DND-41 (cell line): Measurements from ENCODE around the gene ZNF652.
"Not testable (repeated sequence)": the region's sequence is repeated elsewhere in the genome, so short reads cannot be mapped to it uniquely, and the experiment has no call there.

Experiments used
- ATAC-seq: fragments of 200-7000 bp; cut with Tn5 transposase; 3 replicates; pipeline ENCODE4 v1.9.1; 2021; ENCODE audit warnings: low read depth; ENCODE audit not compliant: insufficient read depth
- DNase-seq: peaks from one replicate; pipeline ENCODE4 v3.0.0-alpha.2; 2020
- H2AFZ ChIP-seq: 2 replicates; pipeline ENCODE4 v1.6.0; 2012; ENCODE audit warnings: low read depth, low read length
- H3K27ac ChIP-seq: 2 replicates; pipeline ENCODE4 v1.5.1; 2012; ENCODE audit warnings: low read length, inconsistent platforms
- H3K27me3 ChIP-seq: fragments of 200-600 bp; sonication (generic); 2 replicates; pipeline ENCODE4 v1.6.0; 2012; ENCODE audit warnings: low read length, mild to moderate bottlenecking, inconsistent platforms; ENCODE audit not compliant: insufficient read depth, poor library complexity
- H3K36me3 ChIP-seq: 2 replicates; pipeline ENCODE4 v1.5.1; 2012; ENCODE audit warnings: low read length, inconsistent platforms; ENCODE audit not compliant: insufficient read depth
- H3K4me1 ChIP-seq: 2 replicates; pipeline ENCODE4 v1.5.1; 2012; ENCODE audit warnings: mild to moderate bottlenecking, low read length; ENCODE audit not compliant: insufficient read depth
- H3K4me2 ChIP-seq: 2 replicates; pipeline ENCODE4 v1.6.0; 2012; ENCODE audit warnings: mild to moderate bottlenecking, moderate library complexity, low read length, inconsistent platforms; ENCODE audit not compliant: insufficient read depth
- H3K4me3 ChIP-seq, 2 experiments: fragments of 200-600 bp in 1 of 2; shearing (Covaris generic) in 1 of 2; 2 replicates each; pipeline ENCODE4 v1.5.1; 2012 to 2016; ENCODE audit warnings: inconsistent platforms in 2 of 2, low read length in 2 of 2, mild to moderate bottlenecking in 2 of 2, low read depth in 1 of 2, moderate library complexity in 1 of 2
- H3K79me2 ChIP-seq: 2 replicates; pipeline ENCODE4 v1.6.0; 2012; ENCODE audit warnings: low read length, inconsistent platforms; ENCODE audit not compliant: insufficient read depth
- H3K9ac ChIP-seq: 2 replicates; pipeline ENCODE4 v1.6.0; 2012; ENCODE audit warnings: low read depth, mild to moderate bottlenecking, inconsistent platforms, low read length, moderate library complexity
- H3K9me3 ChIP-seq: 2 replicates; pipeline ENCODE4 v1.5.1; 2012; ENCODE audit warnings: low read length, moderate library complexity, mild to moderate bottlenecking, inconsistent platforms; ENCODE audit not compliant: insufficient read depth, severe bottlenecking
- H4K20me1 ChIP-seq: 2 replicates; pipeline ENCODE4 v1.6.0; 2012; ENCODE audit warnings: low read length; ENCODE audit not compliant: insufficient read depth
- EZH2 ChIP-seq: IDR thresholded peaks from 3 replicates; pipeline ENCODE4 v1.6.1; 2012; ENCODE audit warnings: borderline replicate concordance, low read depth, mild to moderate bottlenecking, moderate library complexity, low read length, inconsistent platforms; ENCODE audit not compliant: severe bottlenecking
- TF ChIP-seq, protein P1 (sequence below): IDR thresholded peaks from 2 replicates; pipeline ENCODE4 v1.5.1; 2012; ENCODE audit warnings: borderline replicate concordance, low read length, moderate library complexity, mild to moderate bottlenecking; ENCODE audit not compliant: poor library complexity, severe bottlenecking; ENCODE audit errors: extremely low read depth

Gene ZNF652

DNA sequence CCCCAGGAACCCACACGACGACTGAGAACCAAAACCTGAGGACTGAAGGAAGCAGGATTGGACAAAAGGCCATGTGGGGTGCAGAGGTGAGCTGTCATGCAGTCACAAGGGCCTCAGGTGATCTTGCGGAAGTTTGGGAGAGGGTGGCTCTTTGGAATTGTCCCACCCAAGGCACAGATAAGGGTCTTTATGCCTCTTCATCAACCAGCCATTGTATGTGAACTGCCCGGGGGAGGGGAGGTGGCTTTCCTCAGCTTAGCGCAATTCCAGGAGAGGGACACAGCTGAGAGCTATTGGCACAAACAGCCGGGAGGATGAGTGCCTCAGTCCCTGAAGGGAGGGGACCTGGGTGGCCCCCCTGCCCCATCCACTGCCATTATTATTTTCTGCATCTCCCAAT, 76.3 kb downstream of the ZNF652 start:
- peaks cover 4% of the 10 kb centered on the region for H3K36me3 ChIP-seq
- DNase-seq (no peak), ATAC-seq (no peak)
- H4K20me1 ChIP-seq: no peaks in the 10 kb centered on the region
- no peak overlapping the region for H2AFZ ChIP-seq
- H3K4me3 ChIP-seq: no peak overlapping the region
- H3K27me3 ChIP-seq: no peaks in the 10 kb centered on the region
- H3K4me2 ChIP-seq: no peak overlapping the region
- no peaks in the 10 kb centered on the region for H3K4me1 ChIP-seq
- H3K9me3 ChIP-seq: no peaks in the 10 kb centered on the region
- H3K79me2 ChIP-seq: no peaks in the 10 kb centered on the region
- no peak overlapping the region for H3K27ac ChIP-seq
- TF ChIP-seq, protein P1, sequence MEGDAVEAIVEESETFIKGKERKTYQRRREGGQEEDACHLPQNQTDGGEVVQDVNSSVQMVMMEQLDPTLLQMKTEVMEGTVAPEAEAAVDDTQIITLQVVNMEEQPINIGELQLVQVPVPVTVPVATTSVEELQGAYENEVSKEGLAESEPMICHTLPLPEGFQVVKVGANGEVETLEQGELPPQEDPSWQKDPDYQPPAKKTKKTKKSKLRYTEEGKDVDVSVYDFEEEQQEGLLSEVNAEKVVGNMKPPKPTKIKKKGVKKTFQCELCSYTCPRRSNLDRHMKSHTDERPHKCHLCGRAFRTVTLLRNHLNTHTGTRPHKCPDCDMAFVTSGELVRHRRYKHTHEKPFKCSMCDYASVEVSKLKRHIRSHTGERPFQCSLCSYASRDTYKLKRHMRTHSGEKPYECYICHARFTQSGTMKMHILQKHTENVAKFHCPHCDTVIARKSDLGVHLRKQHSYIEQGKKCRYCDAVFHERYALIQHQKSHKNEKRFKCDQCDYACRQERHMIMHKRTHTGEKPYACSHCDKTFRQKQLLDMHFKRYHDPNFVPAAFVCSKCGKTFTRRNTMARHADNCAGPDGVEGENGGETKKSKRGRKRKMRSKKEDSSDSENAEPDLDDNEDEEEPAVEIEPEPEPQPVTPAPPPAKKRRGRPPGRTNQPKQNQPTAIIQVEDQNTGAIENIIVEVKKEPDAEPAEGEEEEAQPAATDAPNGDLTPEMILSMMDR: no peak
- H3K9ac ChIP-seq: no peak overlapping the region

DNA sequence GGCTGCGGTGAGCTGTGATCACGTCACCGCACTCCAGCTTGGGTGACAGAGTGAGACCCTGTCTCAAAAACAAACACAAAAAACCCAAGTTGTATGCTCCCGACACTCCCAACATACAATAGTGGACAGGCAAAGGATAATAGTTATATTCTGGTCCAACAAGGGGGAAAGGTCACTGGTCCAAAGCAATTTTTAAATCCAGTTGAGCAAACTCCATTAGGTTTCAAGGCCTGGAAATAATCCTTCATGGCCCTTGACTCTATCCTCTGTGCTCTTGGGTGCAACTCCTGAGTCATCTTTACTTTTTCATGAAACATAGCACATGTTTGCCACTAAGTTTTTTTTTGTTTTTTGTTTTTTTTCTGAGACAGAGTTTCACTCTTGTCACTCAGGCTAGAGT, 81.1 kb downstream of the ZNF652 start:
- H3K79me2 ChIP-seq: no peaks in the 10 kb centered on the region
- no peak overlapping the region for H3K4me2 ChIP-seq
- H3K4me3 ChIP-seq: no peak overlapping the region
- no peak overlapping the region for H3K27ac ChIP-seq
- no peaks in the 10 kb centered on the region for H3K27me3 ChIP-seq
- no peaks in the 10 kb centered on the region for H4K20me1 ChIP-seq
- no peak overlapping the region for H2AFZ ChIP-seq
- H3K4me1 ChIP-seq: no peaks in the 10 kb centered on the region
- H3K36me3 ChIP-seq: no peaks in the 10 kb centered on the region
- no peak for DNase-seq
- no peak for ATAC-seq
- H3K9ac ChIP-seq: no peak overlapping the region
- H3K9me3 ChIP-seq: no peaks in the 10 kb centered on the region
- TF ChIP-seq, protein P1: no peak
- no peak for TF ChIP-seq EZH2

DNA sequence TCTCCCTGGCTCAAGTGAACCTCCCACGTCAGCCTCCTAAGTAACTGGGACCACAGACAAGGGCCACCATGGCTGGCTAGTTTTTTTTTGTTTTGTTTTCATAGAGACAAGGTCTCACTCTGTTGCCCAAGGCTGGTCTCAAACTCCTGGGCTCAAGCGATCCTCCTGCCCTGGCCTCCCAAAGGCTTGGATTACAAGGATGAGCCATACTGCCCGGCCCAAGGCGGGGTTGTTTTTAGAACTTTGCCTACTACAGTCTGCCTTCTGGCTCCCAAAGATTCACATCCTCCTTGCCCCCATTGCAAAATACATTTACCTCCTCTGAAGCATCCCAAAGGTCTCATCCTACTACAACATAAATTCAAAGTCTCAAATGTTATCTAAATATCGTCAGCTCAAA, 82.0 kb downstream of the ZNF652 start:
- H2AFZ ChIP-seq: no peak overlapping the region
- no peaks in the 10 kb centered on the region for H3K9me3 ChIP-seq
- no peak overlapping the region for H3K27ac ChIP-seq
- H3K79me2 ChIP-seq: no peaks in the 10 kb centered on the region
- no peak for TF ChIP-seq EZH2
- TF ChIP-seq, protein P1: no peak
- no peaks in the 10 kb centered on the region for H3K27me3 ChIP-seq
- no peak for DNase-seq
- H4K20me1 ChIP-seq: no peaks in the 10 kb centered on the region
- no peak for ATAC-seq
- H3K4me1 ChIP-seq: no peaks in the 10 kb centered on the region
- no peak overlapping the region for H3K4me3 ChIP-seq
- H3K36me3 ChIP-seq: no peaks in the 10 kb centered on the region
- H3K4me2 ChIP-seq: no peak overlapping the region
- H3K9ac ChIP-seq: no peak overlapping the region

DNA sequence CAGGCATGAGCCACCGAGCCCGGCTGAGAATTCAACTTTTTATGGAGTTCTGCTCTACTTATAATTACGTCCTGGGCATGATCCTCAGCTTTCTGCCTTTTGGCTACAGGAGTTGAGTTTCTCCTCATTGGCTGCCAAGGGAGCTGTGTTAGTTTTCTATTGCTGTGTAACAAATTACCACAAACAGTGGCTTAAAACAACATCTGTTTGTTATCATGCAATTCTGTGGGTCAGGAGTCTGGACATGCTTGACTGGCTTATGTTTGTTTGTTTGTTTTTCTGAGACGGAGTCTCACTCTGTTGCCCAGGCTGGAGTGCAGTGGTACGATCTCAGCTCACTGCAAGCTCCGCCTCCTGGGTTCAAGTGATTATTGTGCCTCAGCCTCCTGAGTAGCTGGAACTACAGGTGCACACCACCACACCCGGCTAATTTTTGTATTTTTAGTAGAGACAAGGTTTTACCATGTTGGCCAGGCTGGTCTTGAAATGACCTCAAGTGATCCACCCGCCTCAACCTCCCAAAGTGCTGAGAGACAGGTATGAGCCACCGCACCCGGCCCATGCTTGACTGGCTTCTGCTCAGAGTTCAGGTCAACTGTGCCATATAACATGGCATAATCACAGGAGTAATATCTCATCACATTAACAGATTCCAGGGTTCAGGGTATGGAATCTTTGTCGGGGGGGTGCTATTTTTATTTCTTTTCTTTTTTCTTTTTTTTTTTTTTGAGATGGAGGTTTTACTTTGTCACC, 82.6 kb downstream of the ZNF652 start:
- not testable (repeated sequence) for H3K27me3 ChIP-seq, H3K4me2 ChIP-seq, H4K20me1 ChIP-seq, ATAC-seq, H3K9me3 ChIP-seq, H3K4me1 ChIP-seq, H3K4me3 ChIP-seq, H3K79me2 ChIP-seq, H3K36me3 ChIP-seq, H3K9ac ChIP-seq, DNase-seq, H3K27ac ChIP-seq, H2AFZ ChIP-seq
